GM18499 (cell line): ENCODE data around the gene ANTKMT.

Experiments
- ATAC-seq: cut with Tn5 transposase; IDR thresholded peaks from one replicate; pipeline ENCODE4 v1.9.1; 2021; ENCODE audit warnings: moderate number of reproducible peaks; ENCODE audit not compliant: insufficient read depth, unreplicated experiment

ANTKMT gene

DNA sequence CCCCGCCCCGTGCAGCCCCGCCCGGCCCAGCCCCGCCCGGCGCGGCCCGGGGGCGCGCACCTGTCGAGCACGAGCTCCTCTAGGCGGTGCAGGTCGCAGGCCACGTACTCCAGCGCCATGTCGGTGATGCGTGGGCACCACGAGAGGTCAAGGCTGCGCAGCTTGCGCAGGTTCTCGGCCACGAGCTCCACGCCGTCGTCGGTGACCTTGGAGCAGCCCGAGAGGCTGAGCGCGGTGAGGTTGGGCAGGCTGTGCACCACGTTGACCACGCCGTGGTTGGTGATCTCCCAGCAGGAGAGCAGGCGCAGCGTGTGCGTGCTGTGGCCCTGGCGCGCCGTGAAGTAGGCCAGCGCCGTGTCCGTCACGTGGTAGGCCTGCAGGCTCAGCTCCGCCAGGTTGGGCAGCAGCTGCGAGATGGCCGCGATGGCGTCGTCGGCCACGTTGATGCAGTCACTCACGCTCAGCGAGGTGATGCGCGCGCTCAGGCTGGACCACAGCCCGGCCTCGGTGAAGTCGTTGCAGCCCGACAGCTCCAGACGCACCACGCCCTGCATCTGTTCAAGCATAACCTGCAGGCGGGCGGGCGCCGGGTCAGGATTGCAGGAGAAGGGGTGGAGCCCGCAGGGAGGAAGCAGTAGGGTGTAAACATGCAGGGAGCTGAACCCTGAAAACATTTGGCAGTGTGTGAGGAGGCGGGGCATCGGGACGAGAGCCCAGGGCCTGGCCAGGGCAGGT lies 25.4 kb upstream of the ANTKMT start:
- ATAC-seq, result no peak

DNA sequence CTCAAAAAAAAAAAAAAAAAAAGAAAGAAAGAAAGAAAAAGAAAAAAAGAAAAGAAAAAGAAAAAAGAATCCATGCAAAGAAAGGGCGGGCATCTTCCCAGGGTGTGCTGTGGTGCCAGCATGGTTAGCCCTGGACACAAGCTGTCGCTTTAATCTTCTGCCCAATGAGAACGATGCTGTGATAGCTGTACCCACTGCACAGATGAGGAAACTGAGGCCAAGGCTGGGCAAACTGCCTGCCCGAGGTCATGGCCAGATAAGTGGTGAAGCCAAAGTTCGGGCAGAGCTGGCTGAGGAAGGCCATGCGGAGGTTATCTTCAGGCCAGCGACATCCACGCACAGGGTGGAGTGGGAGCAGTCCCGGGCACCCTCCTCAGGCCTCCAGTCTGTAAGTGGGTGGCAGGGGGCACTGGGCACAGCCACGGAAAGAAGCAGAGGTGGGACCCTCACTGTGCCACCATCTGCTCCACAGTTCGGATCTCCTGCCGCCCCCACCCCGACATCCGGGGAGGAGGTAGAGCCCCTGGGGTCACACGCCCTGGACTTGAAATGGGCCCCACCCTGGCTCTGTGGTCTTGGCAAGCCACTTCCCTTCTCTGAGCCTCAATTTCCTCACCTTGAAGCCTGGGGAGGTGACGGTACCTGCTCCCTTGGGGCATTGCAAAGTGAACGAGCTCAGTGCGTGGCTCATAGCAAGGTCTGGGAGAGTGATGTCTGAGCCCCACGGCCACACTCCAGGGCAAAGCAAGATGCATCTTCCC lies 21.9 kb upstream of the ANTKMT start:
- no peak for ATAC-seq

DNA sequence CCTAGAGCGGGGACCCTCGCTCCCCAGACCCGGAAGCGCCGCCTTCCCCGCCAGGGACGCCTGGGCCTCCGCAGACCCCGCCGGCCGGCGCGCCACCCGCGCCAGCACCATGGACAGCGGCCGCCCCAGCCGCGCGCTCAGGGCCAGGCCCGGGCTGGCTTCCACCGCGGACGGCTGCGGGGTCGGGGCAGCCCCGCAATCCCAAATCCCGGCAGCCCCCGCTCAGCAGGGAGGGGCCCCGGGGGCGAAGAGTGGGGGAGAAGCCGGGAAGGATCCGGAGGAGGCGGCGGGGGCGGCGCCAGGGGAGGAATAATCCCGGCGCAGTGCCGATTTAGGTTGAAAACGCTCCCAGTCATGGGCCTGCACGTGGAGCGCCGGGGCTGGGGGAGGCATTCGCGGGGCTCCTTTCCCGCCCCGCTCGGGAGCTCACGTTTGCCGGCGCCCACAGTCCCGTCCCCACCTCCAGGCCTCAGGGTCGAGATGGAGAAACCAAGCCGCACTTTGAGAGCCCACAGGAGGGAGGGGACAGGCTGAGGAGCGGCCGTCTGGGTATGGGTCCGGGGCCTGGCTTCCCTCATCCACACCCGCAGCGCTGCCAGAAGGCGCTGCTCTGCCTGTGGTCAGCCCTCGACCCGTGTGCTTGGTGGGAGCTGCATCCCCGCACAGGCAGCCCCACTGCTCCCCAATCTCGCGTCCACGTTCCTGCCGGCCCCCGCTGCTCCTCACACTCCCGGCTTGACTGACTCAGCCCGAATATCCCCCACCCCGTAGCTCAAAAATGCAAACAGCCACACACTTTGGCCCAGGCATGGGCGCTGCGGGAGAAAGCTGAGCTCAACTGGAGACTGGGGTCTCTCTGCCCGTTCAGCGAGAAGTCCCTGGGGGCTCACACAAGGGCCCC lies 20.0 kb upstream of the ANTKMT start:
- no peak for ATAC-seq

DNA sequence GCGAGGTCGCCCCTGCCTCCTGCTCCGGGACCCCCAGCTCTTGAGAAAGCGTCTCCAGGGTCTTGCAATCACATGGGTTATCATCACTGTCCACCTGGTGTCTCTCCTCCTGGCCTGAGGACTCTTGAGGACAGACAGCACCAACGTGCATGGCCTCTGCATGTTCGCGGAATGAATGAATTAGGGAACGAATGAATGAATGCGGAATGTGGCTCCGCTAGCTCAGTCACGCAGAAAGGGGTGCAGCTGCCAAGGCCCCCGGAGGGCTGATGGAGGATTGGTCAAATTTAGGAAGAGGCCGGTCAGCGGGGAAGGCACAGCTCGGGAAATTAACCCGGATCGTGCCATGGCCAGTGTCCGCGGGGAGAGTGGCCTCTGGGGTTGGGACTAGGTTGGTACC lies 18.6 kb upstream of the ANTKMT start:
- no peak for ATAC-seq

DNA sequence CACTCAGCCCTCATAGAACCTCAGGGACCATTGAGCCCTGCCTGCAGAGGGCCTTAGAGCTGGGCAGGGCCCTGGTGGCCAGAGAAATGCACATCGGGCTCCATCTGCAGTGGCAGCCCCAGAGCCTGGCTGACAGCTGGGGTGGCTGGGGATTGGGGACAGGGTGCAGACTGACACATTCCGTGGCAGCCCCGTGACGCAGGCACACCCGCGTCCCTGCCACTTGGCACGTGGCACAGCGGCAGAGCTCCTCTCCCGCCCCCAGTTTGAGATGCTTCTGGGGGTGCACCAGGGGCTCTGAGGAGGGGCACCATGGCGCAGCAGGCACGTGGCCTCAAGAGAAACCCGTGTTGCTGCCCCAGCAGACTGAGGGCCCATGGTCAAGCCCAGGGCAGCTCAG lies 17.5 kb upstream of the ANTKMT start:
- ATAC-seq, result no peak

DNA sequence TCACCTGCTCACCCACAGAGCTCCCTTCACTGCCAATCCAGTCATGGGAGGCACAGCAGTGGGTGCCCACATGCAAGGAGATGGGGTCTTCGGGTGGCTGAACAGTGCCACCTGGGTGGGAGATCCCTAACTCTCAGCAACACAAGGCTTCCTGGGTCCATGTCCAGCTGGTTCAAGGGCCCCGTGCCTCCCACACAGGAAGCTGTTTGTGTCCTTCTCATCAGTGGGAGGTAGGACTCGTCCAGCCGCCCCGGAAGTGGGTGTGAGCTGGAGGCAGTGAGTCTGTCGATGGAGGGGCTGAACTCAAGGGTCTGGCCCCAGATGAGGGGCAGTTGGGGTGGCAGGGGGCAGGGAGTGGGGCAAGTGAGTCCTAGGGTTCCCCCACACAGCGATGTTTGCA lies 16.9 kb upstream of the ANTKMT start:
- ATAC-seq, result no peak

DNA sequence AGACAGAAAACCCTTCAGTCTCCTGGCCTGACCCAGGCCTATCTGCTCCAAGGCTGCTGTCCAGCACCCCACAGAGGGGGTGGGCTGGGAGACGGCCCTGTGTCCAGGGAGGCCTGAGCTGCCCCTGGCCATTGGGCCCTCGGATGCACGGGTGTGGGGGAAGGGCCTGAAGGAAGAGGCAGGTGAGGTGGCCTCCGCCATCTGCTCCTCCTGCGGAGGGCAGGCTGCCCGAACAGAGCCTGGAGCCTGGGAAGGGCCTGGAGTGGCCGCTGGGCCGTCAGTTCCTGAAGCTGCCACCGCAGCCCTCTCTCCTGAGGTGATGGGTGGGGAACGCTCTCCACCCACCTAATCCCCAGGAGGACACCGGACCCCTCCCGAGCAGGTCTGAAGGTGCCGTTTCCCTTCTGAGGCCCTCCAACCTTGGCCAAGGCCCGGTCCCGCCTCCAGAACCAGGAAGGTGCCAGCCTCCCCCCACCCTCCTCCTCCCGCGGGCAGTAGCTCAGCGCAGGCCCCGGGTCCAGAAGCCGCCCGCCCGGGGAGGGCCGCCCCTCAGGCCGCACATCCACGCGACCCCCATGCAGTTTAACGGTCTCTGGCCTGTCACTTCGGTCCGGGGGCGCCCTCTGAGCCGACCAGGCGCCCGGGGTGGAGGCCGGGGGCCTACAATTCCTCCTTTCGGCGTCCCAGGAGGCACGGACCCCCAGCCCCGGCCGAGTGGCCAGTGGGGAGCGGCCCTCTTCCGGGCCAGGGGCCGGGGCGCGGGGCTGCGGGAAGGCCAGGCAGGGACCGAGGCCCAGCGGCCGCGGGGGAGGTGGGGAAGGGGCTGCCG lies 16.2 kb upstream of the ANTKMT start:
- ATAC-seq, result no peak

DNA sequence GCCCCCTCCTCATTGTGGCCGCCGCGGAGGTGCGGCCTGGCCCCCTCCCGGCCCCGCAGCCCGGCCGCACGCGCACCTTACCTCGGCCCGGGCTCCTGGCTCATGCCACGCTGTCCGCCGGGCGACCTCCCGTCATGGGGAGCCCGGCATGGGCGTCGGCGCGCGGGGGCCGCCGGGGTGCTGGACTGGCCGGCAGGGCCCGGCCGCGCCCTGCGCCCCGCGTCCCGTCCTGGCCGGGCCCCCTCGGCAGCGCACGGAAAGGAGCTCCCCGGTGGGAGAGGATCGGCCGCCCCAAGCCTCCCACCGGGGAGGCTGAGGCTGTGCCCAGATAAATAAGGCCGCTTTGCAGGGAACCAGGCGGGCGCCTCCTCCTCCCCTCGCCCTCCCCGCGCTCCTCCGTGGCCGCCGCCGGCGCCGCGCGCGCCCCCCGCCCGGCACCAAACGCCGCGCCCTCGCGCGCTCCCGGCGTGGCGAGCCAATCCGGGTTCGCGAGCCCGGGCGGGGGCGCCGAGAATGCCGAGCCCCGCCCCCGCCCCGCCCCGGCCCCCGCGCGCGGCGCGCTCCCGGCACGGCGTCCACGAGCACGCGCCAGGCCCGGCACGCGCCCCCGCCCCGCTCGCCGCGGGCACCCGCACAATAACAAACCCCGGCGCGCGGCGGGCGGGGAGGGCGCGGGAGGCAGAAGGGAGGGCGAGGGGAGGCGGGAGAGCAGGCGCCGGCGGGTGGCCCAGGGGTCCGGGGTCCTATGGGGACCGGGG lies 15.3 kb upstream of the ANTKMT start, which contains the start of gene FBXL16:
Gene FBXL16 (minus strand): TSS at position 371 of the 758 bp plus-strand sequence. CDS start 8,396 bp downstream, outside the sequence.
- no peak for ATAC-seq

DNA sequence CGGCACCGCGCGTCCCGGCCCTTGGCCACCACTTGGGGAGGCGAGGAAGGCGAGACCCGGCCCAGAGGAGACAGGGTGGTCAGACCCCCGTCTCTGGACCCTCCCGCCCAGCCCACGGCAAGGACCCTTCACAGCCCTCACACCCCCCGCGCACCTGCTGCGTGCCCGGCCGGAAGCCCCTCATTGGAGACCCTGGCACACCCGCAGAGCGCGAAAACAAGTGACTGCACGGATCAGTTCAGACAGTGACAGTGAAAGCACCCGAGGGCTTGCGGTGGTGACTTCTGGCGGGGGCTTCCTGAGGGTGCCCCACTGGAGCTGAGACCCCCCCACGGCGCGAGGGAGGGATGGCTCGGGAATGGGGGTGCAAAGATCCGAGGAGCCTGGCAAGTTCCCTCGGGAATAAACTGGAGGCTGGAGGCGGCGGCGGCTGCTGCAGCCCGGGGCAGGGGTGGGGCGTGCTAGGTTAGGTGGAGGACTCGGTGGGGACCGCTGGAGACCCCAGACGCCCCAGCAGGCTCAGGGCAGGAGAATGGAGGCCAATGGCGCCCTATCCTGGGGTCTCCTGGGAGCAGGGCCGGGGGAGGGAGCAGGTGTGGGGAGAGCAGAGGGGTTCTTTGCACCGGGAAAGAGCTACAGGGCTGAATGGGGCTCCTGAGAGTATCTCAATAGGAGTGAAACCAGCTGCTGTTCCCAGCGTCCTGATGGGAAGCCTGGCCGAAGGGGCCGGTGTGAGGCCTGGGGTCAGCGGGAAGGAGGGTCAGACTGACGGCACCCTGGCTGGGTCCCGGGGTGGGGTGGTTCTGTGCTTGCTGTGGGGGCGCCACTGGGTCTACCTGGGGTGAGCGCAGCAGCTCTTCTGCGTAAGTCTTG lies 14.5 kb upstream of the ANTKMT start:
- ATAC-seq, result no peak

DNA sequence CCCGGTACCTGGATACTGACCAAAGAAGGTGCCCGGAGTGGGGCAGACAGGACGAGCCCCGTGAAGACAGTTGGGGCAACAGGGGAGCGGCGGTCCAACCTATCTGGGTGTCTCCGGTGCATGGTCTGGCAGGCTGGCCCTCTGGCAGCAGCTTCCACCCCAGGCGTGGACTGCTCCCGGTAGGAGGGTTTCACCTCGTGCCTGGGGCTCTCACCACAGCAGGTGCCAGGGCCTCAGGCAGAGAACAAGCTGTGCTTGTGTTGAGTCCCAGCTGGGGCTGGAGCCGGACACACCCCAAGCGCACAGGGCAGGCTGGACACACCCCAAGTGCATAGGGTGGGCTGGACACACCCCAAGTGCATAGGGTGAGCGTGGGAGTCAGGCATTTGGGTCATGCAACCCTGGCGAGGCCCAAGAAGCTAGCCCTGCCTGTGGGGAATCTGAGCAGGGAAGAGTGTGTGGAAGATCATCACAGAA lies 13.8 kb upstream of the ANTKMT start:
- no peak for ATAC-seq

DNA sequence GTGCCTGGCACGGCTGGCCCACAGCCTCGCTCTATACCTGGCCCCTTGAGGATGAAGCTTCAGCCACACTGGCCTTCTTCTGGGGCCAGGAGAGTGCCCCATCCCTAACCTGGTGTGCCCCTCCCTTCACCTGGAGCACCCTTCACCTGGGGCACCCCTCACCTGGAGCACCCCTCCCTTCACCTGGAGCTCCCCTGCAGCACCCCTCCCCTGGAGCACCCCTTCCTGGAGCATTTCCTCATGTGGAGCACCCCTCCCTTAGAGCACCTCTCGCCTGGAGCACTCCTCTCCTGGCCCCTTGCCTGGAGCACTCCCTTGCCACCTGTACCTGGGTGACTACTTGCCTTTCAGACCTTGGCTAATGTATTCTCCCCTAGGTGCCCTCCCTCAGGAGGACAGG lies 12.9 kb upstream of the ANTKMT start:
- no peak for ATAC-seq

DNA sequence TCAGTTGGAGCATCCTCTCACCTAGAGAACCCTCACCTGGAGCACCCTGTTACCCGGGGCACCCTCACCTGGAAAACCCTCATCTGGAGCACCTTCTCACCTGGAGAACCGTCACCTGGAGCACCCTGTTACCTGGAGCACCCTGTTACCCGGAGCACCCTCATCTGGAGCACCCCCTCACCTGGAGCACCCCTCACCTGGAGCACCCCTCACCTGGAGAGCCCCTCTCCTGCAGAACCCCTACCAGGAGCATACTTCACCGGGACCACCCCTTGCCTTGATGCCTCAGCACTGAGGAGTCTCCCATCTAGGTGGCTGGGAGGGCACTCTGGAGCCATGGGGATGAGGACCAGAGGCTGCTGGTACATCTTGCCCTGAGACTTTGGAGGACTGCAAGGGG lies 12.0 kb upstream of the ANTKMT start:
- ATAC-seq, result no peak

DNA sequence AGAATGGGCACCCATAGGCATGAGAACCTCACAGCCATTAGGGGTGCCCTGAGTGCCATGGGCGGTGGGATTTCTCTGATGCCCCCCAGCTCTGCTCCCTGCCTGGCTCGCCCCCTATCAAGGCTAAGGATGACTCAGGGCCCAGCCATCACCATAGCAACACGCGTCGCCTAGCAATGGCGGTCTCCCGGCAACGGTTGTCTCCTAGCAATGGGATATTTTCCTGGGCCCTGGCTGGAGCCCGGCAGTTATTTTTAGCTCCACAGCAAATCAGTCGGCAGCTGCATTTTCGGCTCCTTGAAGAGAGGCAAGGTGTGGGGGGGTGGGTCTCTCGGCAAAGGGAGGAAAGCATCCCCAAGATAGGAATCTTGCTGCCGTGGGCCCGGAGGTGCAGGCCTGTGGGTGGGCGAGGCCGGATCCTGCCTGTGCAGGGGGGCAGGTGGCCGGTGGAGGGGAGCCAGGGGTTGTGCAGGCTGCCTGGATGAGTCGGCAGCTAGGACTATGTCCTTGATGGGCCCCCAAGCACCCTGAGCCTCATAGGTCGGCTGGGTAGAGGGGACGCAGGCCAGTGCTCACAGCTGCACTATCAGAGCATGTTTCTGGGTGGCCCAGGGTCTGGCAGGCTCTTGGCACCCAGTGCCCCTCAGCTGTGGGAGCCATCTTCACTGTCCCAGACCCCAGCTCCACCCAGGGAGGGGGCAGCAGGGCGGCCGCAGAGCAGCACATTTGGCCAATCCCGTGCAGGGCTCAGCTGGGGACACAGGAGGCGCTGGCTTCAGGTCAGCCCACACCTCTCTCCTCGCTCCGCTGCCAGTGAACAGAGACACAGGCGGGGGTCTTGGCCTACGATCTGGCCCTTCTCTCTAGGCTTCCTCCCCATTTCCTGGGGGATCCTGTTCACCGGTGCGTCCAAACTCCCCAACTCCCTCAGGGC lies 11.1 kb upstream of the ANTKMT start:
- no peak for ATAC-seq

DNA sequence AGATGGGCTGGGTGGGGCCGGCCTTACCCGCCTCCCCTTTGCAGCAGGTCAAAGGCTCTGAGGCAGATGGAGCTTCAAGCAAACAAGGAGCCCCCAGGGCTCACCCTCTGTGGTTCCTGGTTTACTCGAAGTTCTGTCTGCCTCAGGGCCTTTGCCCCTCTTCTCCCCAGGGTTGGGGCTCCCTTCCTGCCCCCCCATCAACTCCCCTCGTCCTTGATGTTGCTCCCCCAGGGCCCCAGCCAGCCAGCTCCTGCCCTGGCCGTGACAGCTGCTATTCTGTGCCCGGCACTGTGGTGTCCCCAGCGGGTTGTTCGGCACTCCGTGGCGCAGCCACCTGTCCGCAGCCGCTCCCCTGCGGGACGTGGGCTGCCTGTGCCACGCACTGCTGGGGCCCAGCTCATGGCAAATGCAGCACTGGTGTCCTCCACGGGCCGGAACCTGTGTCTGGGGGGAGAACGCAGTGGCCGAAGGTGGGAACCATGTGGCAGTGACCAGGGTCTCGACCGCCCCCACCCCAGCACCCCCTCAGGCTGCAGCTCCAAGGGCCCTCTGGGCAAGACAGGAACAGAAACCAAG lies 10.4 kb upstream of the ANTKMT start:
- no peak for ATAC-seq

DNA sequence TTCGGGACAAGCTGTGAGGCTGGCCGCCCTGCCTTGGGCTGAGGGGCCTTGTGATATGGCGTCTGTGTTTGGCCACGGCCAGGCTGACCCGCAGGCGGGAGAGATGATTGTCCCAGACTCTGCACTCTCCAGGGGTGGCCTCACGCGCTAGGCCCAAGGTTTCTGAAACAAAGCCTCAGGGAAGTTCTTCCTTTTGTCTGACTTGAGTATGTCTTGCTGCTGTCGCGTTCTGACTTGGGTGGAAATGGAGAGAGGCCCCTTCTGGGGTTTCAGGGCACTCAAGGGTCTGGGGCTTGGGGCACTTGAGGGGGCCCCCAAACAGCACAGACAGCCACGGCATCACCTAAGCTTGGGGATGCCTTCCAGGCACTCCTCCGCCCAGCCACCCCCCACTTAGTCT lies 9.9 kb upstream of the ANTKMT start:
- ATAC-seq, result no peak

DNA sequence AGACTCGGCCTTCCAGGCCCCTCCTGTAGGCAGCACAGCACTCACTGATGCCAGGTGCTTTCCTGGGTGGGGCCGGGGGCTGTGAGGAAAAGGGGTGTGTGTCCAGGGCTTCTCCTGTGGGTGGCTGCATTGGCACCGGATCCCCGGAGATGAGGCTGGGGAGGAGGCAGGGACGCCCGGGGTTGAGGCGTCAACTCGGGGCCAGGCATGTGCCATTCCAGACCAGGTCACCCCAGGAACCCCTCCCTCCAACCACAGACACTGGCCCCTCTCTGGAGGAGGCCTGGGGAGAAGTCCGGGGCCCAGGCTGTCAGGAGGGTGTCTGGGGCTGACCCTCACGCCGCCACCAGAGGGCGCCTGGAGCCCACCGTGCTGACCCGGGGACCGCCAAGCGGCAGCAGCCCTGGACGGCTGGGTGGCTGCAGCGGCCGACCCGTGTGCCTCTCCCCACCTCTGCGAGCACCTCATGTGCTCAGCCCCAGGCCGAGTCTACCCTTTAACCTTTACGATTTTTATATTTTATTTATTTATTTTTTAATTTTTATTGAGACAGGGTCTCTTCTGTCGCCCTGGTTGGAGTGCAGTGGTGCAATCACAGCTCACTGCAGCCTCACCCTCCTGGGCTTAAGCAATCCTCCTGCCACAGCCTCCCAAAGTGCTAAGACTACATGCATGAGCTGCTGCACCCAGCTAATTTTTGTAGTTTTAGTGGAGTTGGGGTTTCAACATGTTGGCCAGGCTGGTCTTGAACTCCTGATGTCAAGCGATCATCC lies 9.2 kb upstream of the ANTKMT start:
- no peak for ATAC-seq
